NCI-H2029 treated with DMSO at 0.1 percent for 48 hours (cell line): Measurements from ENCODE around the gene CHD1.

Experiments used
- DNase-seq: peaks from one replicate; lab custom pipeline; 2025; lab: John Stamatoyannopoulos, UW

The CHD1 gene

GRCh38 chr5:98935206-98935605, 6.4 kb upstream of the CHD1 start:
- no peak for DNase-seq

DNA sequence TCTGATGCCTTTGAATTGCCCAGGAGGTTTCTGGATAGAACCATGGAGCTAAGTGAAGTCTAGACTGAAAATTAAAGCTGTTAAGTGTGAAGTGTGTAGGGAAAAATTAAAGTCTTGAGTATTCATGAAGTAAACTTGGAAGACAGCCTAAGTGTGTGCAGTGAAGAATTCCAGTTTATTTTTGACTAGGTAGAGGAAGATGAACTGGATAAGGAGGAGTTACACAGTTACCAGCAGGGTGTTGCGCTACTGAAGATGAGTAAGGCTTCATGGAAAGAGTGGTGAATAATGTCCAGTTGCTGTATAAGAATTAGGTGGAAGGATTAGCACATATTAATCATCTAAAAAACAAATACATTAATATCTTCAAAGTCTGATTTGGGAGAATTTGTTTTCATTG, 5.7 kb upstream of the CHD1 start:
- no peak for DNase-seq

- DNase-seq = no peak
Measured at GRCh38 chr5:98933445-98934072, 4.8 kb upstream of the CHD1 start.

- DNase-seq = no peak
Measured at GRCh38 chr5:98930972-98931762, 2.4 kb upstream of the CHD1 start.

DNA sequence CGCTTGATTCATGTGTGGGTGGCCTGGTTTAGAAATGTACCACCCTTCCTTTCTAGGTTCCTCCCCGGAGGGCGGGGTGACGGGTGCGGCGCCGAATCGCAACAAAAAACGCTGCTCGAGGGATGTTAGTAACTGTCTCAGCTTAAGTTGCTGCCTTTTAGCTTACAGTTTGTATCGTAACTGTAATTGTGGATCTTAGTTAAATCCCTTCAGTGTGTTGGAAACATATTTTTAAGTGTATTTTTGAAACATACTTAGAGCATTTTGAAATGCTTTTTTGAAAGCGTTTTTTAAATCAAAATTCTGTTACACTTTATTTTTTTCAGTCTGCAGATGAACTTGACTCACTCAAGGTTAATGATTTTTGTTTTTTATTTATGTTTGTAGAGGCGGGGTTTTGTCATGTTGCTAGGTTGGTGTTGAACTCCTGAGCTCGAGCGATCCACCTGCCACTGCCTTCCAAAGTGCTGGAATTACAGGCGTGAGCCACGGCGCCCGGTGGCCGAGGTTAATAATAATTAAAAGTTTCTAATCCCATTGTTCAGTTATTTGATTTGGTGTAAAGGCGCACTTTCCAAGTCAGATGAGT, 997 bp upstream of the CHD1 start:
- DNase-seq = no peak

DNA sequence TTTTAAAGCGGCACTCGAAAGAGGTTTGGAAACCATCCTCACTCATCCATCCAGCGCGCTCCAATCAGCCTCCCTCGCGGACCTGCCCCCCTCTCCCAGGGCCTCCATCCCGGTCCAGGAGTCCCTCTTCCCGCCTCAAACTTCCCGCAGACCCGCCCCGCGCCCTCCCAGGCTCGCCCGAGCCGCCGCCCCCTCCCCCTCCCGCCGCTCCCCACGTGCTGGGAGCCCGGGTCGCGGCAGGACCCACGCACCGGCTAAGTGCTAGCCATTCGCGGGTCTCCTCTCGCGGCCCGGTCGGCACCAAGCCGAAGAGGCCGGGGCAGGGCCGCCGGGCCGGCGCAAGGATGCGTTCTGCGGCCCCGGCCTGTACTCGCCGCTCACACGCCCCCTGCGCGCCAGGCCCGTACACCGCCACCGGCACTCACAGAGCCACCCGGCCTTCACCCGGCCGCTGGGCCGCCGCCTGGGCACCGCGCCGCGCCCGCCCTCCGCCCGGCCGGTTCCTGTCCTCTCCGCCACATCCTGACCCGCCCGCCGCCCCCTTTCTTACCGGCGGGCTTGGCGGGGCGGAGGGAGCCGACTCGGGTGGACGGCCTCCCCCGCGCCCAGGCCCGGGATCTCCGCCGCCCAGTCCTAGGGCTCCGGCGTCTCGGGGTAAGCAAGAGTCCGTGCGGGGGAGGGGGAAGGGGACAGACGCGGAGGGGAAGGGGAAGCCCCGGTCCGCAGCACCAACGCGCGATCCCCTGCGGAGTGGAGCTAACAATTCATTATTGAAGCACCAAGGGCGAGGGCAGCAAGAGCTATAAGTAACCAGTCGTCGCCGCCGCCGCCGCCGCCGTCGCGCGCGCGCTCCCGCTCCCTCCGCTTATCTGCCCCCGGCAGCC, 576 bp downstream of the CHD1 start:
- peak; percentile 66 for DNase-seq

GRCh38 chr5:98927242-98927988, 1.4 kb downstream of the CHD1 start:
- DNase-seq = peak; percentile 18

DNA sequence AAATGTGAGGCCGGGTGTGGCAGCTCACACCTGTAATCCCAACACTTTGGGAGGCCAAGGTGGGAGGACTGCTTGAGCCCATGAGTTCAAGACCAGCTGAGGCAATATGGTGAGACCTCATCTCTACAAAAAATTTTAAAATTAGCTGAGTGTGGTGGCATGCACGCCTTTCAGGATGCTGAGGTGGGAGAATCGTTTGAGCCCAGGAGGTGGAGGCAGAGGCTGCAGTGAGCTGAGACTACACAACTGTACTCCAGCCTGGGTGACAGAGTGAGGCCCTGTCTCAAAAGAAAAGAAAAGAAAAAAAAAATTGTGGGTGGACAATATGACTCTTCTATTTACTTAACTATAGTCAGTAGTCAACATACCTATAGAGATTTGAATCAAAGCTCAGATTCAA, 4.8 kb downstream of the CHD1 start:
- DNase-seq = no peak

- DNase-seq = no peak
Measured at GRCh38 chr5:98921947-98922505, 6.8 kb downstream of the CHD1 start.

DNA sequence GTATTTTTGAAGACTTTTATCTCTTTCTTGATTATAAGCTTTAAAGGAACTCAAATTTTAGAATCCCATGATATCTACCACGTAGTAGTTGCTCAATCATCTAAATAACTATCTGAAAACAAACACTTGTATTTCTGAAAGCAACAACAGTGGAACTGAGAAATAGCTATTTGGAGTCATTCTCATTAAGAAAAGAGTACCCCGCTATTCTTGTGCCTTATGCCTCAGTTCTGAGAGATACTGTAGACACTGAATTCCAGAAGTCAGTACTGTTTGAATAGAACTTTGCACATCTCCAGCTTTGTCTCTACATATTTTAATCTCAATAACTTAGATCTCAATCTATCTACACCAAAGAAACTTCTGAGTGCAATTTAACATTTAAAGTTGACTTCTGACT, 11.4 kb downstream of the CHD1 start:
- no peak for DNase-seq

DNA sequence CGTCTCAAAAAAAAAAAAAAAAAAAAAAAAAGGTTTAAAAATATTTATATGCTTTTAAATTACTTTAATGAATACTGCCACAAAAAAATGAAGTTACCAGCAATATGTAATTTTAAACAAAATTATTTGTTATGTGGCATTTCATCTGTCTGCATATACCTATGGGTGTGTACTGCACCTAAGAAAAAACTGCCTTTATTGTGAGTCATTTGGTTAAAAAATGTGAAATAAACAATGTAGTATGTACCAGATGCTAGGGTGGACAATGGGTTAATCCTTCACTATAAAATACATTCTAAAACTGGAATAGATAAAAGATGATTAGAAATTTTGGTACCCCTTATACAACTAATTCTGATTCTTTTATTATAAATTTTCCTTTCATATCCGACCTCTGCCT, 12.3 kb downstream of the CHD1 start:
- no peak for DNase-seq

DNA sequence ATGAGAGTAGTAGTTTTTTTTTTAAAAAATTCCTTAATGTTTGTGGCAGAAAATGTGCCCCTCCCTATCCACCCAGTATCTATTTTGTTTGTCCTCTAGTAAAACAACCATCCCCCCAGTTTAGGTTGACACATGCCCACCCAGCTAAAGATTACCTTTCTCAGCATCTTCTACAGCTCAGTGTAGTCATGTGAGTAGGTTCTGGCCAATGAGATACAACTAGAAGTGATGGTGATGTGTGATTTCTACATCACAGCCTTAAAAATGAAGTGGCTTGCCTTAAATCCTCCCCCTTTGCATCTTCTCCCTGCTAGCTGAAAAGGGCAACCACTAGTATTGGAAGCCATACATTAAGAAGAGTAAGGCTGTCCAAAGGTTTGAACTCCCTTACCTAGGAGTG, 14.9 kb downstream of the CHD1 start:
- no peak for DNase-seq

DNA sequence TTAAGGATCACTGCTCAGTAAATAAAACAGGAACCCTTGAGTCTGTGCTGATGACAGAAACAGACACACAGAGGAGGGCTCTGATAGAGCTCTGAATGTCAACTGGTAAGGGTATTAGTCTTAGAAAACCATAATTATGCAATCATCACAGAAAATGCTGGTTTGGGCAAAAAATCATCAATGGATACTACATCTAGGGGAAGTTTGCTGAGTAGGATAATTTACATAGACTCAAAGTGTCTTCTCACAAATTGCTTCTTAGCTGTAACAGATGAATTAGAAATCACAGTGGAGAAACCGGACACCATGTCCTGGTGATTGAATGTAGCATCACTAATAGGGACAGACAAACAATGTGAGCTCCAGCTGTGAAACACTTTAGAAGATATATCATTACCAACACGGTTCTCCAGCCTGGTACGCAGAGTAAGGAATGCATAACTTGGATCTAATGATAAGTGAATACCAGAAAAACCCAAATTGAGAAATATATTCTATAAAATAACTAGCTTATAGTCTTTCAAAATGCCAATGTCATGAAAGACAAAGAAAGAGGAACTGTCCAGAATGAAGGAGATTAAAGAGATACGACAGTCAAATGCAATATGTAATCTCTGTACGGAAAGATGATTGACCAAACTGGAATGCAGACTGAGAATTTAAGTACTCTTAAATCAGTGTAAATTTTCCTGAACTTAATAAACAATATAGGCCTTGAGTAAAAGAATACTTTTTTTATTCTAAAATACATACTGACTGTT, 17.3 kb downstream of the CHD1 start:
- peak; percentile 85 for DNase-seq

DNA sequence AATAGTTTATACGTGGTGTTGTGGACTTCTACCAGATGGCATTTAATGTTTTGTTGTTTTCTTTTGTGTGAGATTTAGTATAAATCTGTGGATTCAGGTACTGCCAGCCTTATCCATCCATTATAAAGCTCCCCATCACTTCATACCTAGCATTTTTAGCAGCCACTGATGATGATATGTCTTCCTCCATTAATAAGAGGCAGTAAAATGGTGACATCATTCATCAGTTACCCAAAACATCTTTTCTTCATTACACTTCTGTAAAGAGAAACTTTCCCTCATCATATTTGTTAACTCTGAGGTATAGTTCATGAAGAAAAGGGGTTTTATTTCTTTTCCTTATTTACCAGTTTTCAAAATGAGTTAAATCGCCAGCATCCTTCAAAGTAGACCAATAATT, 19.4 kb downstream of the CHD1 start:
- no peak for DNase-seq

- DNase-seq = no peak
Measured at GRCh38 chr5:98907951-98908350, 20.9 kb downstream of the CHD1 start.

- no peak for DNase-seq
Measured at GRCh38 chr5:98906756-98907355, 22.0 kb downstream of the CHD1 start.

DNA sequence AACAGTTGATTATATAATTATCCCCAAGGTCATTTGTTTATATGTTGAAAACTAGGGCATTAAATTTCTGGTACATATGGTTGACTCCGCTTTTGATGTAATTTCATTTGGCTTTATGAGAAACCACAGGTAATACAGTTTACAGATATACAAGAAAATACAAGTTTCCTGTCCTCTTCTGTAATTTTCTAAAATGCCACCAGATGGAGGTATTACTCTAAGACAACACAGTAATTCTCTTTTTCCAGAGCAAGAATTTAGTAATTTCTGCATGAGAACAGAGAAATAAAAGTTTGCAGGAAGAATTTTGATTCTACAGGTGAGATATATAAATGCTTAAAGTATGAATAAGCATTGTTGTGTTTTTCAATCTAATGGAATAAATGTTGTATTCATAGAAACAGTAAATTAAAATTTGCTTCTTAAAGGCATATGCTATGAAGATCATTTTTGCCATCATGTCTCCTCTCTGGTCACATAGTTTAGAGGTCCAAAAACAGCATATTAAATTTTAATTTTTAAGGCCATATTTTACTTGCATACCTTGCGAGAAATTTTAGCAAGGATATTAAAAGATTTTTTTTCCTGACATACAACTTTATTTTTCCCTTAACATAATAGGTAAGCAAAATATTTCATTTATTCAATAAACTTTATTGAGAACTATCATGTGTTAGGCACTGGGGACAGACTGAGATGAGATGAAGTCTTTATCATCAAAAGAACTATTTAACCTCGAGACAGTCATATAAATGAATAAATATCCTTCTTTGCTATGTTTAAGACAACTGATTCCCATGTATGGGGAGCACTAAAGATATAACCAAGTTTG, 22.7 kb downstream of the CHD1 start:
- peak; percentile 7 for DNase-seq

- DNase-seq = no peak
Measured at GRCh38 chr5:98904780-98905179, 24.0 kb downstream of the CHD1 start.

DNA sequence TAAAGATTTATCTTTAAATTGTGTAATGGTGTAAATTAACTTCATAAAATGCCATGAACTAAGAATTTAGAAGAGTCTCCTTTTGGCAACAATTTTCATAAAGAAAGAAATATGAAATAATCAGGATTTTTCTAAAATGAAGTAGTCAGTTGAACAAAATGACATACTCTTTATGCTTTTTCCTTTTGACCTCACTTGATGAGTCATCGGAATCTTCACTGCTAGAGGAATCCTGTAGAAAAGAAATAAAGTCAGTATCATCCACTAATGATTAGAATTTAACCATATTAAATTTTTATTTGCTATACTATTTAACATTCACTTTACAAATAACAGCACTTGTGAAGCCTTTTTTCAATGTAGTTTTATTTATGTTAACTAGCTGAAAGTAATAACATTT, 26.1 kb downstream of the CHD1 start:
- DNase-seq = no peak
